Left ventricle myocardium inferior (tissue), 1 donor: Measurements from ENCODE around the gene STK32B. TPM values are rescaled to one million over a fixed set of nuclear protein-coding genes. Genes with fewer than 3 reads are reported as not detected.

Experiments used
- DNase-seq: peaks from one replicate; pipeline ENCODE4 v3.0.0-alpha.2; 2020
- H3K27ac ChIP-seq: fragments of 200-600 bp; replicated peaks from 2 replicates; pipeline ENCODE4 v1.8.0; 2021
- H3K27me3 ChIP-seq: fragments of 200-600 bp; 2 replicates; pipeline ENCODE4 v1.8.0; 2021; ENCODE audit warnings: low read depth
- H3K36me3 ChIP-seq: fragments of 200-600 bp; 2 replicates; pipeline ENCODE4 v1.8.0; 2021
- H3K4me1 ChIP-seq: fragments of 200-600 bp; 2 replicates; pipeline ENCODE4 v1.8.0; 2021
- H3K4me3 ChIP-seq: fragments of 200-600 bp; 2 replicates; pipeline ENCODE4 v1.8.0; 2021; ENCODE audit warnings: mild to moderate bottlenecking, moderate library complexity
- H3K9me3 ChIP-seq: fragments of 200-600 bp; replicated peaks from 2 replicates; pipeline ENCODE4 v1.8.0; 2021
- intact Hi-C: fragments of 100-400 bp; cut with micrococcal nuclease; formaldehyde crosslinking; loops from one replicate; pipeline ENCODE4 v1.11.0; 2022
- total RNA-seq: library from RNA; stranded (reverse); fragmentation: NEBNext Ultra II Directional; extraction: Animal tissue kit (Norgen Biotek cat#: 25700); gene quantifications from one replicate; pipeline ENCODE4 v1.2.1, GENCODE V29; 2021
- TF ChIP-seq, protein P1 (sequence below): fragments of 200-600 bp; IDR thresholded peaks from 2 replicates; pipeline ENCODE4 v1.8.0; 2021; ENCODE audit warnings: antibody characterized with exemption, mild to moderate bottlenecking, borderline replicate concordance
- donor health status: DM: no; HTN: yes; CAD: no; lungs with severe emphysema.

STK32B gene
- total RNA-seq, 1 donor from 2014 or later = 0.55 TPM

DNA sequence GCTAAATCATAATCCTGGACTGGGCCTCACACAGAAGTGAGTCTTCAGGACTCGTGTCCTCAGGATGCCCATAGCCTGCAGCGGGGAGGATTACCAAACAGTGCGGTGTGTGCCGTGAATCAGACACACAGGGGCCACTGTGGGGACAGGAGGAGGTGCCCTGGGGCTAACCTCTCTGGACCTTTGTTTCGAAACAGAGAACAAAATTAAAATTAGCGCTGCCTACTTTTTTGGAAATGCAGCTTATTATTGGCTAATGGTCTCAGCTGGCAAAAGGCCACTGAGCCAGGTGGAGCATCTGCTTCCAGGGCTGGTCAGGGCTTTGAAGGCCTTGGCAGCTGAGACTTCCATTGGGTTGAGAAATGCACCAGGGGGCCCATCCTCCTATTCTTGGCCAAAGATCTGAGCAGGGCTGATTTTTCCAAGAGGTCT lies 420.9 kb downstream of the STK32B start:
- no peak for DNase-seq
- intact Hi-C loops = no loop called here
- Histone ChIP-seq H3K27ac (no peak overlapping the region), H3K27me3 (peaks cover 12% of the 10 kb centered on the region), H3K36me3 (no peaks in the 10 kb centered on the region), H3K4me1 (no peaks in the 10 kb centered on the region), H3K9me3 (no peaks in the 10 kb centered on the region), H3K4me3 (no peak overlapping the region)
- TF ChIP-seq, protein P1, sequence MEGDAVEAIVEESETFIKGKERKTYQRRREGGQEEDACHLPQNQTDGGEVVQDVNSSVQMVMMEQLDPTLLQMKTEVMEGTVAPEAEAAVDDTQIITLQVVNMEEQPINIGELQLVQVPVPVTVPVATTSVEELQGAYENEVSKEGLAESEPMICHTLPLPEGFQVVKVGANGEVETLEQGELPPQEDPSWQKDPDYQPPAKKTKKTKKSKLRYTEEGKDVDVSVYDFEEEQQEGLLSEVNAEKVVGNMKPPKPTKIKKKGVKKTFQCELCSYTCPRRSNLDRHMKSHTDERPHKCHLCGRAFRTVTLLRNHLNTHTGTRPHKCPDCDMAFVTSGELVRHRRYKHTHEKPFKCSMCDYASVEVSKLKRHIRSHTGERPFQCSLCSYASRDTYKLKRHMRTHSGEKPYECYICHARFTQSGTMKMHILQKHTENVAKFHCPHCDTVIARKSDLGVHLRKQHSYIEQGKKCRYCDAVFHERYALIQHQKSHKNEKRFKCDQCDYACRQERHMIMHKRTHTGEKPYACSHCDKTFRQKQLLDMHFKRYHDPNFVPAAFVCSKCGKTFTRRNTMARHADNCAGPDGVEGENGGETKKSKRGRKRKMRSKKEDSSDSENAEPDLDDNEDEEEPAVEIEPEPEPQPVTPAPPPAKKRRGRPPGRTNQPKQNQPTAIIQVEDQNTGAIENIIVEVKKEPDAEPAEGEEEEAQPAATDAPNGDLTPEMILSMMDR = no peak

DNA sequence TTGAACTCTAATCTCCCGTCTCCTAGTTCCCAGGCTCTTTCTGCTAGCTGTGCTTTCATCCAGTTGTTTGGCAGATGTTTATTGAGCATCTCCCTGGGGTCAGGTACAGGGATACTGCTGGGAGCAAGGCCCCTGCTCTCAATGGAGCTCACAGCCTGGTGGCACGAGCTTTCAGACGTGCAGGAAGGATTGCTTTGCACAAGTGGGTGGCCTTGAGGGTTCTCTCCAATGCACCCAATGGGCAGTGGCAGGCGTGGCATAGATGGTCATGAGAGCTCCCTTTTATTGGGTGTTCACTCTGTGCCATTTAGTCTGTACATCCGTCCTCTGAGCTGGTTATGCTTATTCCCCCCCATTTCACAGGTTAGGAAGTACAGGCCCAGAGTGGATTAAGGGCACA lies 421.8 kb downstream of the STK32B start:
- no peaks in the 10 kb centered on the region for H3K9me3 ChIP-seq
- H3K4me1 ChIP-seq = no peaks in the 10 kb centered on the region
- H3K4me3 ChIP-seq = no peak overlapping the region
- H3K27ac ChIP-seq = no peak overlapping the region
- DNase-seq = no peak
- H3K27me3 ChIP-seq = peaks cover 10% of the 10 kb centered on the region
- intact Hi-C loops = no loop called here
- TF ChIP-seq, protein P1 = no peak
- H3K36me3 ChIP-seq = no peaks in the 10 kb centered on the region

DNA sequence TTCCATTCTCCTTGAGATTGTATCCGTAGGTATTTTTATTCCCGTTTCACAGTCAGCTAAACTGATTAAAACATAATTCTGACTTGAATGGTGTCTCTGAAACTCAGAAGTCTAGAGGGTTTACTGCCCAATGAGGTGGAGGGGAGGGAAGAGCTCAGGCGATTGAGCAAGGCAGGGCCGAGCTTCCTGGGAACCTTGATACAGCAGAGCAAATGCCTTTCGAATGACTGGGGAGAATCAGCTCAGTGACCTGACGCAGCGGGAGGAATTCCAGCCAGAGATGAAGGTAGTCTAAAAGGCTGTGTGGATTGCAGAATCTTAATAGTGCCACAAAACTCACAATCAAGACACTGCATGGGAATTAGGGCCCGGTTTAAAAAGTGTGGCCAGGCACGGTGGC lies 423.5 kb downstream of the STK32B start:
- intact Hi-C loops = no loop called here
- TF ChIP-seq, protein P1 = no peak
- peaks cover 4% of the 10 kb centered on the region for H3K27me3 ChIP-seq
- H3K27ac ChIP-seq = no peak overlapping the region
- no peaks in the 10 kb centered on the region for H3K4me1 ChIP-seq
- H3K36me3 ChIP-seq = no peaks in the 10 kb centered on the region
- DNase-seq = no peak
- no peaks in the 10 kb centered on the region for H3K9me3 ChIP-seq
- no peak overlapping the region for H3K4me3 ChIP-seq

DNA sequence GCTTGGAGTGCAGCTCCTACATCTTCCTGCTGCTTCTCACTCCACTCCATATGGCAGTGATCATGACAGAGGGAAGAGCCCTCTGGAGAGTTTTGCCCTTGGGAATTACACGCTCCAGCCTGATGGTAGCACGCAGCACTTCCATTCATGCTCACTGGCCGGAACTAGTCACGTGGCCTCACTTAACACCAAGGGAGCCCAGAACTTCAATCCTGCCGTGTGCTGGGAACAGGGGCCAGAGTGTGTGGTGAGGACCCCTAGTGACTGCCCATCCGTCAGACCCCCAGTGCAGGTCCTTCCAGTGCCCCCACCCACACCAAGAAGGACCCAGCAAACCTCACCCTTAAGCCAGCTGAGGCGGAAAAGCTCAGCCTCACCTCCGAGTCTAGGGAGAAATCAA lies 426.3 kb downstream of the STK32B start:
- intact Hi-C loops = no loop called here
- TF ChIP-seq, protein P1 = no peak
- no peaks in the 10 kb centered on the region for H3K36me3 ChIP-seq
- H3K4me3 ChIP-seq = no peak overlapping the region
- no peaks in the 10 kb centered on the region for H3K27me3 ChIP-seq
- H3K27ac ChIP-seq = no peak overlapping the region
- H3K4me1 ChIP-seq = no peaks in the 10 kb centered on the region
- H3K9me3 ChIP-seq = peaks cover 18% of the 10 kb centered on the region
- no peak for DNase-seq

DNA sequence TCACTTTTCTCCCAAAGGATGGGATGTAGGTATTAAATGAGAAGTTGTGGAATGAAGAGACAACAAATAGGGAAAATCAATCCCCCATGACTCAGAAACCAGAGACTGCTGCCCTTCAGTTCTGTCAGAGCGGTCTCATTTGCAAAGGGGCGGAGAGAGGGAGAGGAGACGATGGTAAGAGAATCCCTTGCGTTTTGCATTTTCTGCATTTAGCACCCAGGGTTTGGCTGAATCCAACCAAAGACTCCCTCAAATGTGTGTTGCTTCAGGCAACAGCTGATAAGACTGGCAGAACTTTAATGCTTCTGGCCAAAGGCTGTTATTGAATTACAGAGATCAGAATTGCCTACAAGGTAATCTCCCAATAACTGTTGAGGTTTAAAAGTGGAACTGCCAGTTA lies 426.9 kb downstream of the STK32B start:
- H3K36me3 ChIP-seq = no peaks in the 10 kb centered on the region
- intact Hi-C loops = no loop called here
- no peaks in the 10 kb centered on the region for H3K4me1 ChIP-seq
- peaks cover 18% of the 10 kb centered on the region for H3K9me3 ChIP-seq
- TF ChIP-seq, protein P1 = no peak
- no peak for DNase-seq
- H3K27me3 ChIP-seq = no peaks in the 10 kb centered on the region
- H3K4me3 ChIP-seq = no peak overlapping the region
- no peak overlapping the region for H3K27ac ChIP-seq

DNA sequence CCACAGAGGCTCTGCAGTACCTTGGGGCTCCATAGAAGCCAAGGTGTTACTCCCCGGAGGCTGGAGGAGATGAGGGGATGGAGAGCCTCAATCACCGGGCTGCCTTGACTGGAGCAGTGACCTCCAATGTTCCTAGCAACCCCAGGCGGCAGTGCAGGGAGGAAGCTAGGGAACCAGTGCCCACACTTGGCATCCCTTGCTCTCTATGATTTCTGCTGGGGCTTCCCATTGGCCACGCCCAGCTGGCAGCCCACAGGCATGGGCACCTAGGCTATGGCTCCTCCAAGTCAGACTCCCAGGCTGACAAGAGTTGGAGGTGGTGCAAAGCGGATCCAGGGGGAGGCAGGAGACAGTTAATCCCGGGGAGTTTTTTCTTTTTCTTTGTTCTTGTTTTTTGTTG lies 427.4 kb downstream of the STK32B start:
- no peaks in the 10 kb centered on the region for H3K27me3 ChIP-seq
- H3K9me3 ChIP-seq = peaks cover 18% of the 10 kb centered on the region
- H3K27ac ChIP-seq = no peak overlapping the region
- TF ChIP-seq, protein P1 = no peak
- no peak overlapping the region for H3K4me3 ChIP-seq
- H3K4me1 ChIP-seq = no peaks in the 10 kb centered on the region
- DNase-seq = no peak
- no peaks in the 10 kb centered on the region for H3K36me3 ChIP-seq
- intact Hi-C loops = no loop called here
